Measurements from ENCODE around the gene MED13L.

- TF ChIP-seq CTCF (IDR thresholded peaks at IDR 0.05) (no peak), EP300 (IDR thresholded peaks at IDR 0.05) (no peak), POLR2A (IDR thresholded peaks at IDR 0.05) (no peak)
Observed at GRCh38 chr12:116071555-116072230, 205.8 kb downstream of the MED13L start.
